Lower lobe of right lung (tissue), 2 donors: ENCODE measurements around the gene NDRG3. TPM values are rescaled to one million over a fixed set of nuclear protein-coding genes. Genes with fewer than 3 reads are reported as not detected.

Experiments
- ATAC-seq, 2 donors: fragments of 200-7000 bp; cut with Tn5 transposase; one replicate each; pipeline ENCODE4 v1.9.1; 2020 to 2022; ENCODE audit warnings: mild to moderate bottlenecking in 2 of 2, moderate library complexity in 2 of 2
- DNase-seq: peaks from one replicate; pipeline ENCODE4 v3.0.0-alpha.2; 2020
- H3K27ac ChIP-seq: fragments of 200-600 bp; one replicate; pipeline ENCODE4 v1.8.0; 2022
- H3K27me3 ChIP-seq: fragments of 200-600 bp; one replicate; pipeline ENCODE4 v1.8.0; 2022; ENCODE audit warnings: low read depth
- H3K36me3 ChIP-seq: fragments of 200-600 bp; one replicate; pipeline ENCODE4 v1.8.0; 2022; ENCODE audit warnings: mild to moderate bottlenecking
- H3K4me1 ChIP-seq: fragments of 200-600 bp; one replicate; pipeline ENCODE4 v1.8.0; 2022
- H3K4me3 ChIP-seq: fragments of 200-600 bp; one replicate; pipeline ENCODE4 v1.8.0; 2022; ENCODE audit warnings: mild to moderate bottlenecking
- H3K9me3 ChIP-seq: fragments of 200-600 bp; one replicate; pipeline ENCODE4 v1.8.0; 2022
- intact Hi-C: fragments of 100-400 bp; cut with DNase I; formaldehyde crosslinking; loops from one replicate; pipeline ENCODE4 v1.11.0; 2022
- total RNA-seq: library from RNA; stranded (reverse); fragmentation: NEBNext Ultra II Directional; extraction: Animal tissue kit (Norgen Biotek cat#: 25700); gene quantifications from one replicate; pipeline ENCODE4 v1.2.1, GENCODE V29; 2021
- TF ChIP-seq, protein P1 (sequence below): fragments of 200-600 bp; IDR thresholded peaks from one replicate; pipeline ENCODE4 v1.8.0; 2022; ENCODE audit warnings: antibody characterized with exemption, mild to moderate bottlenecking
- donor health status: DM: no; HTN: yes; CAD: no; lungs with severe emphysema.

NDRG3 gene
- total RNA-seq, 1 donor from 2014 or later: 30.4 TPM

GRCh38 chr20:36607586-36608387, 138.1 kb downstream of the NDRG3 start:
- DNase-seq (no peak), ATAC-seq (no peak)
- Histone ChIP-seq H3K27ac (peak overlapping the region; percentile 25), H3K27me3 (no peaks in the 10 kb centered on the region), H3K4me3 (peak overlapping the region; percentile 82), H3K4me1 (peaks cover 24% of the 10 kb centered on the region), H3K9me3 (no peaks in the 10 kb centered on the region), H3K36me3 (peaks cover 52% of the 10 kb centered on the region)
- TF ChIP-seq, protein P1, sequence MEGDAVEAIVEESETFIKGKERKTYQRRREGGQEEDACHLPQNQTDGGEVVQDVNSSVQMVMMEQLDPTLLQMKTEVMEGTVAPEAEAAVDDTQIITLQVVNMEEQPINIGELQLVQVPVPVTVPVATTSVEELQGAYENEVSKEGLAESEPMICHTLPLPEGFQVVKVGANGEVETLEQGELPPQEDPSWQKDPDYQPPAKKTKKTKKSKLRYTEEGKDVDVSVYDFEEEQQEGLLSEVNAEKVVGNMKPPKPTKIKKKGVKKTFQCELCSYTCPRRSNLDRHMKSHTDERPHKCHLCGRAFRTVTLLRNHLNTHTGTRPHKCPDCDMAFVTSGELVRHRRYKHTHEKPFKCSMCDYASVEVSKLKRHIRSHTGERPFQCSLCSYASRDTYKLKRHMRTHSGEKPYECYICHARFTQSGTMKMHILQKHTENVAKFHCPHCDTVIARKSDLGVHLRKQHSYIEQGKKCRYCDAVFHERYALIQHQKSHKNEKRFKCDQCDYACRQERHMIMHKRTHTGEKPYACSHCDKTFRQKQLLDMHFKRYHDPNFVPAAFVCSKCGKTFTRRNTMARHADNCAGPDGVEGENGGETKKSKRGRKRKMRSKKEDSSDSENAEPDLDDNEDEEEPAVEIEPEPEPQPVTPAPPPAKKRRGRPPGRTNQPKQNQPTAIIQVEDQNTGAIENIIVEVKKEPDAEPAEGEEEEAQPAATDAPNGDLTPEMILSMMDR: no peak
- intact Hi-C loops: no loop called here

- Histone ChIP-seq H3K9me3 (no peaks in the 10 kb centered on the region), H3K27ac (peak overlapping the region; percentile 90), H3K27me3 (no peaks in the 10 kb centered on the region), H3K4me3 (peak overlapping the region; percentile 82), H3K36me3 (peaks cover 38% of the 10 kb centered on the region), H3K4me1 (peaks cover 24% of the 10 kb centered on the region)
- TF ChIP-seq, protein P1: no peak
- intact Hi-C loops: no loop called here
- ATAC-seq: peak in 1 of 2 donors; percentile 31
- DNase-seq: peak; percentile 75
Measured at GRCh38 chr20:36606158-36607066, 139.5 kb downstream of the NDRG3 start.

GRCh38 chr20:36605399-36606157, 140.3 kb downstream of the NDRG3 start, which contains the start of gene RAB5IF:
Gene RAB5IF (plus strand): TSS chr20:36605779. CDS start chr20:36605952, 173 bp downstream.
- ATAC-seq: peak; percentile 98
- H3K36me3 ChIP-seq: peaks cover 30% of the 10 kb centered on the region

DNA sequence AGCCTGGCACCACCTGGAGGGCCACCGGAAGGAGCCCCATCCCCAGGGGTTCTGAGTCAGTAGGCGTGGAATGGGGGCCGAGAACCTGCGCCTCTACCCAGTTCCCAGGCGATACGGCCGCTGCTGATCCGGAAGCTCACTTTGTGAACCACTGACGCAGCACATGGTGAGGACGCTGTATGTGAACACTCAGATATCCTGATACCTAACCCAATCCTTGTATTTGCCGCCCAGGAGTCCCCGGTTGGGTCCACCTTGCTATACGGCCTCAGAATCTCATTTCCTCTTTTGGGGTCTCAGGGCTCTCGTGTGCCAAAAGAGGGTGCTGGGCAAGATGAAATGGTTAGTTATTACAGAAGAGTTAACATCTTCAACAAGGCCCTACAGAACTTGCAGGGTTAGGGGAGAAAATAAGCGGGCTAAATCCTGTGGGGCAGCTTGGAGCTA, 140.9 kb downstream of the NDRG3 start:
- H3K36me3 ChIP-seq: peaks cover 24% of the 10 kb centered on the region
- H3K9me3 ChIP-seq: no peaks in the 10 kb centered on the region
- peak; percentile 64 for DNase-seq
- H3K4me1 ChIP-seq: peaks cover 24% of the 10 kb centered on the region
- TF ChIP-seq, protein P1: no peak
- peak overlapping the region; percentile 82 for H3K4me3 ChIP-seq
- ATAC-seq: peak; percentile 15 to 18
- intact Hi-C loops: no loop called here
- H3K27ac ChIP-seq: peak overlapping the region; percentile 90
- no peaks in the 10 kb centered on the region for H3K27me3 ChIP-seq

More at GRCh38 chr20:36605399-36606157, 140.3 kb downstream of the NDRG3 start, which contains the start of gene RAB5IF:
- peak within 1 kb of the TSS; percentile 90 for H3K27ac ChIP-seq
- H3K9me3 ChIP-seq: no peaks in the 10 kb centered on the region
- peak within 1 kb of the TSS; percentile 82 for H3K4me3 ChIP-seq
- intact Hi-C loops: no loop called here
- peak; percentile 99 for DNase-seq
- peaks cover 24% of the 10 kb centered on the region for H3K4me1 ChIP-seq
- H3K27me3 ChIP-seq: no peaks in the 10 kb centered on the region
- TF ChIP-seq, protein P1: peak; percentile 90

Other genes starting within 250 kb of the NDRG3 start
- gene MYL9, start 204.6 kb downstream of the NDRG3 start, total RNA-seq: 274 TPM
- 12.4 TPM for gene TGIF2, start 172.5 kb downstream of the NDRG3 start, total RNA-seq
- 100.0 TPM for gene RAB5IF, start 140.3 kb downstream of the NDRG3 start, total RNA-seq
- 1.4 TPM for gene SLA2, start 99.9 kb downstream of the NDRG3 start, total RNA-seq
- gene DSN1, start 27.7 kb upstream of the NDRG3 start, total RNA-seq: 6.5 TPM
- gene TLDC2, start 130.0 kb upstream of the NDRG3 start, total RNA-seq: 1.3 TPM
- 293 TPM for gene SAMHD1, start 205.6 kb upstream of the NDRG3 start, total RNA-seq